ENCODE measurements around the gene PRDM16. TPM values are rescaled to one million over a fixed set of nuclear protein-coding genes. Genes with fewer than 3 reads are reported as not detected.

The PRDM16 gene
- polyA plus RNA-seq, 1 donor from 2014 or later, result 0.21 TPM

DNA sequence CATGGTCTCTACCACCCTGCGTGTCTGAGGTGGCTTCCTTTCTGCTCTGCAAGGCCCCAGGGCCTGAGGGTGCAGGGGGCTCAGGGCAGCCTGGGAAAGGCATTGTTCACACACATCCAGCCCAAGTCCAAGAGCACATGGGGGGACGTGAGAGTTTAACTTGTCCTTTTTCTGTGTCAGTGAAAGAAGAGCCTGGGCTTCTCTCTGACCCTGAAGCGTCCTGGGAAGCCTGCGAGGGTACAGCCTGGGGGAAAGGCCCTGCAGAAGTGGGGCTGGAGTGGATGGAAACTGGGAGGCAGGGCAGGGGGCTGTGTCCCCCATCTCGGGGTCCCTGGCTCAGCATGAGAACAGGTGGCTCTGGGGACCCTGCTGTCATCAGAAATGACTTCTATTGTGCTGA lies 181.6 kb downstream of the PRDM16 start:
- Histone ChIP-seq H3K27ac (ENCODE audit: low read length) (peak overlapping the region; percentile 70), H3F3A (ENCODE audit: insufficient read depth, low read length, poor library complexity, severe bottlenecking) (peaks cover 6% of the 10 kb centered on the region), H3K79me2 (replicated peaks; ENCODE audit: insufficient read depth, low read length) (peaks cover 8% of the 10 kb centered on the region), H3K27me3 (ENCODE audit: insufficient read depth, low read depth, low read length) (no peaks in the 10 kb centered on the region), H2AFZ (ENCODE audit: low read depth, low read length) (no peak overlapping the region), H4K20me1 (ENCODE audit: insufficient read depth) (no peaks in the 10 kb centered on the region), H3K9me3 (ENCODE audit: low read length) (no peaks in the 10 kb centered on the region), H3K9me2 (ENCODE audit: insufficient read depth, low read length) (no peaks in the 10 kb centered on the region), H3K9ac (ENCODE audit: low read length) (peak overlapping the region; percentile 29), H3K4me2 (ENCODE audit: low read length) (no peak overlapping the region), H3K36me3 (ENCODE audit: insufficient read depth, low read length) (no peaks in the 10 kb centered on the region), H3K4me3 (ENCODE audit: low read length) (no peak overlapping the region)
- TF ChIP-seq EP300 (conservative IDR thresholded peaks at IDR 0.05; ENCODE audit: poor library complexity, severe bottlenecking) (no peak), POLR2AphosphoS5 (IDR thresholded peaks at IDR 0.05) (no peak), TAF1 (IDR thresholded peaks at IDR 0.05; ENCODE audit: low read depth) (no peak), MXI1 (conservative IDR thresholded peaks at IDR 0.05; ENCODE audit: poor library complexity, severe bottlenecking) (no peak), RAD21 (conservative IDR thresholded peaks at IDR 0.05) (no peak), EZH2 (IDR thresholded peaks at IDR 0.05; ENCODE audit: borderline replicate concordance, insufficient read depth, low read length, poor library complexity, severe bottlenecking) (no peak), SMC3 (conservative IDR thresholded peaks at IDR 0.05; ENCODE audit: poor library complexity) (no peak)
- TF ChIP-seq, protein P1, sequence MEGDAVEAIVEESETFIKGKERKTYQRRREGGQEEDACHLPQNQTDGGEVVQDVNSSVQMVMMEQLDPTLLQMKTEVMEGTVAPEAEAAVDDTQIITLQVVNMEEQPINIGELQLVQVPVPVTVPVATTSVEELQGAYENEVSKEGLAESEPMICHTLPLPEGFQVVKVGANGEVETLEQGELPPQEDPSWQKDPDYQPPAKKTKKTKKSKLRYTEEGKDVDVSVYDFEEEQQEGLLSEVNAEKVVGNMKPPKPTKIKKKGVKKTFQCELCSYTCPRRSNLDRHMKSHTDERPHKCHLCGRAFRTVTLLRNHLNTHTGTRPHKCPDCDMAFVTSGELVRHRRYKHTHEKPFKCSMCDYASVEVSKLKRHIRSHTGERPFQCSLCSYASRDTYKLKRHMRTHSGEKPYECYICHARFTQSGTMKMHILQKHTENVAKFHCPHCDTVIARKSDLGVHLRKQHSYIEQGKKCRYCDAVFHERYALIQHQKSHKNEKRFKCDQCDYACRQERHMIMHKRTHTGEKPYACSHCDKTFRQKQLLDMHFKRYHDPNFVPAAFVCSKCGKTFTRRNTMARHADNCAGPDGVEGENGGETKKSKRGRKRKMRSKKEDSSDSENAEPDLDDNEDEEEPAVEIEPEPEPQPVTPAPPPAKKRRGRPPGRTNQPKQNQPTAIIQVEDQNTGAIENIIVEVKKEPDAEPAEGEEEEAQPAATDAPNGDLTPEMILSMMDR (IDR thresholded peaks at IDR 0.05; ENCODE audit: poor library complexity, severe bottlenecking), result no peak
- TF ChIP-seq, protein P2, sequence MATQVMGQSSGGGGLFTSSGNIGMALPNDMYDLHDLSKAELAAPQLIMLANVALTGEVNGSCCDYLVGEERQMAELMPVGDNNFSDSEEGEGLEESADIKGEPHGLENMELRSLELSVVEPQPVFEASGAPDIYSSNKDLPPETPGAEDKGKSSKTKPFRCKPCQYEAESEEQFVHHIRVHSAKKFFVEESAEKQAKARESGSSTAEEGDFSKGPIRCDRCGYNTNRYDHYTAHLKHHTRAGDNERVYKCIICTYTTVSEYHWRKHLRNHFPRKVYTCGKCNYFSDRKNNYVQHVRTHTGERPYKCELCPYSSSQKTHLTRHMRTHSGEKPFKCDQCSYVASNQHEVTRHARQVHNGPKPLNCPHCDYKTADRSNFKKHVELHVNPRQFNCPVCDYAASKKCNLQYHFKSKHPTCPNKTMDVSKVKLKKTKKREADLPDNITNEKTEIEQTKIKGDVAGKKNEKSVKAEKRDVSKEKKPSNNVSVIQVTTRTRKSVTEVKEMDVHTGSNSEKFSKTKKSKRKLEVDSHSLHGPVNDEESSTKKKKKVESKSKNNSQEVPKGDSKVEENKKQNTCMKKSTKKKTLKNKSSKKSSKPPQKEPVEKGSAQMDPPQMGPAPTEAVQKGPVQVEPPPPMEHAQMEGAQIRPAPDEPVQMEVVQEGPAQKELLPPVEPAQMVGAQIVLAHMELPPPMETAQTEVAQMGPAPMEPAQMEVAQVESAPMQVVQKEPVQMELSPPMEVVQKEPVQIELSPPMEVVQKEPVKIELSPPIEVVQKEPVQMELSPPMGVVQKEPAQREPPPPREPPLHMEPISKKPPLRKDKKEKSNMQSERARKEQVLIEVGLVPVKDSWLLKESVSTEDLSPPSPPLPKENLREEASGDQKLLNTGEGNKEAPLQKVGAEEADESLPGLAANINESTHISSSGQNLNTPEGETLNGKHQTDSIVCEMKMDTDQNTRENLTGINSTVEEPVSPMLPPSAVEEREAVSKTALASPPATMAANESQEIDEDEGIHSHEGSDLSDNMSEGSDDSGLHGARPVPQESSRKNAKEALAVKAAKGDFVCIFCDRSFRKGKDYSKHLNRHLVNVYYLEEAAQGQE (IDR thresholded peaks at IDR 0.05; ENCODE audit: borderline replicate concordance), result no peak

DNA sequence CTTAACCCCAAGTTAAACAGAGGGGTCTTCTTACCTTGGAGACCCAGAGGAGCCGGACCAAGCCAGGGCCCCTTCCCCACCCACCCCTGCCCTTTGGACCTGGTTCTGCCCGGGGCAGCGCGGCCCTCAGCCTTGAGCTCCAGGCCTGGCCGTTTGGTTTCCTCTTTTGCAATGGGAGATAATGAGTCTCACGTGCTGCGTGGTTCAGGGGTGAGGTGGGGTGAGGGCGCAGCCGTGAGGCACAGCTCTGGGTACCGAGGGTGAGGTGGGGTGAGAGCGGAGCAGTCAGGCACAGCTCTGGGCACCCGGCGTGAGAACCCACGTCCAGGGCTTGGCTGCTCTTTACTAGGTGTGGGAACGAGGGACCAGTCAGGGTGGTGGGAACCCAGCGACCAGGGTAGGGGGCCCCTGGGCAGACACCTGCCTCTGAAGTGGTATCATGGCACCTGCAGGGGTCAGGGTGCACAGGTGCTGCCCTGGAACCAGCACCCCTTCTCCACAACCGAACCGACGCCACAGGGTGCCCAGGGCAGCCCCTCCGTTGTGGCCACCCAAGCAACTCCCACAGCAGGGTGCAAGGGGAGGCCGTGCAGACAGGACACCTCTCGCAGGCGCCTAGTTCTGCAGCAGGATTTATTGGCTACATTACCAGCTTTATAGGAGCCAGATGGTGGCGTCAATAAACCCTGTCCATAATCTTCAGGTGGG lies 182.2 kb downstream of the PRDM16 start:
- H3K27ac ChIP-seq (ENCODE audit: low read length), result no peak overlapping the region
- H4K20me1 ChIP-seq (ENCODE audit: insufficient read depth), result no peaks in the 10 kb centered on the region
- H2AFZ ChIP-seq (ENCODE audit: low read depth, low read length), result no peak overlapping the region
- no peak overlapping the region for H3K4me2 ChIP-seq (ENCODE audit: low read length)
- H3F3A ChIP-seq (ENCODE audit: insufficient read depth, low read length, poor library complexity, severe bottlenecking), result peaks cover 6% of the 10 kb centered on the region
- H3K4me3 ChIP-seq (ENCODE audit: low read length), result no peak overlapping the region
- H3K9me3 ChIP-seq (ENCODE audit: low read length), result no peaks in the 10 kb centered on the region
- no peaks in the 10 kb centered on the region for H3K27me3 ChIP-seq (ENCODE audit: insufficient read depth, low read depth, low read length)
- H3K79me2 ChIP-seq (replicated peaks; ENCODE audit: insufficient read depth, low read length), result peaks cover 8% of the 10 kb centered on the region
- no peak for TF ChIP-seq EP300 (conservative IDR thresholded peaks at IDR 0.05; ENCODE audit: poor library complexity, severe bottlenecking)
- TF ChIP-seq EZH2 (IDR thresholded peaks at IDR 0.05; ENCODE audit: borderline replicate concordance, insufficient read depth, low read length, poor library complexity, severe bottlenecking), result no peak
- TF ChIP-seq SMC3 (conservative IDR thresholded peaks at IDR 0.05; ENCODE audit: poor library complexity), result no peak
- TF ChIP-seq MXI1 (conservative IDR thresholded peaks at IDR 0.05; ENCODE audit: poor library complexity, severe bottlenecking), result no peak
- TF ChIP-seq, protein P2 (IDR thresholded peaks at IDR 0.05; ENCODE audit: borderline replicate concordance), result no peak
- TF ChIP-seq, protein P1 (IDR thresholded peaks at IDR 0.05; ENCODE audit: poor library complexity, severe bottlenecking), result no peak
- TF ChIP-seq TAF1 (IDR thresholded peaks at IDR 0.05; ENCODE audit: low read depth), result no peak
- TF ChIP-seq POLR2AphosphoS5 (IDR thresholded peaks at IDR 0.05), result no peak
- TF ChIP-seq RAD21 (conservative IDR thresholded peaks at IDR 0.05), result no peak
- H3K9ac ChIP-seq (ENCODE audit: low read length), result no peak overlapping the region
- H3K9me2 ChIP-seq (ENCODE audit: insufficient read depth, low read length), result no peaks in the 10 kb centered on the region
- no peaks in the 10 kb centered on the region for H3K36me3 ChIP-seq (ENCODE audit: insufficient read depth, low read length)

Measured in neural cell (in vitro differentiated cells).